HFFc6 (cell line): ENCODE results near the gene FPR1. TPM values are rescaled to one million over a fixed set of nuclear protein-coding genes. Genes with fewer than 3 reads are reported as not detected.

Experiments
- DNase-seq: peaks from one replicate; pipeline ENCODE4 v3.0.0-alpha.2; 2018
- H3K27ac Mint-ChIP-seq: 2 replicates; pipeline ENCODE4 v1.8.0; 2020; ENCODE audit warnings: mild to moderate bottlenecking, mixed read lengths
- H3K27me3 Mint-ChIP-seq: 2 replicates; pipeline ENCODE4 v1.8.0; 2021; ENCODE audit warnings: mild to moderate bottlenecking, moderate library complexity, mixed read lengths; ENCODE audit not compliant: insufficient read depth
- H3K36me3 Mint-ChIP-seq: 2 replicates; pipeline ENCODE4 v1.8.0; 2021; ENCODE audit warnings: low read depth, mixed read lengths
- H3K4me1 Mint-ChIP-seq: 2 replicates; pipeline ENCODE4 v1.8.0; 2020; ENCODE audit warnings: low read depth, mixed read lengths
- H3K4me3 Mint-ChIP-seq: 2 replicates; pipeline ENCODE4 v1.8.0; 2020; ENCODE audit warnings: mild to moderate bottlenecking, moderate library complexity, mixed read lengths
- H3K9me3 Mint-ChIP-seq: 2 replicates; pipeline ENCODE4 v1.8.0; 2020; ENCODE audit warnings: mild to moderate bottlenecking, mixed read lengths
- total RNA-seq, 6 experiments: library from RNA; stranded (reverse); fragmentation: NEBNext Ultra II Directional; extraction: Animal tissue kit (Norgen Biotek cat#: 25700); gene quantifications; 2 replicates in 1 of 6; 3 replicates in 5 of 6; pipeline ENCODE4 v1.2.3, GENCODE V29; 2021
- TF ChIP-seq, protein P1 (sequence below): fragments of 200-600 bp; sonication (generic); IDR thresholded peaks from 2 replicates; pipeline ENCODE4 v1.5.0; 2021; ENCODE audit warnings: antibody characterized with exemption, mild to moderate bottlenecking

FPR1 gene
- total RNA-seq, 6 experiments from 2014 or later = 0.26 to 0.53 (median 0.34) TPM; not detected in 1

DNA sequence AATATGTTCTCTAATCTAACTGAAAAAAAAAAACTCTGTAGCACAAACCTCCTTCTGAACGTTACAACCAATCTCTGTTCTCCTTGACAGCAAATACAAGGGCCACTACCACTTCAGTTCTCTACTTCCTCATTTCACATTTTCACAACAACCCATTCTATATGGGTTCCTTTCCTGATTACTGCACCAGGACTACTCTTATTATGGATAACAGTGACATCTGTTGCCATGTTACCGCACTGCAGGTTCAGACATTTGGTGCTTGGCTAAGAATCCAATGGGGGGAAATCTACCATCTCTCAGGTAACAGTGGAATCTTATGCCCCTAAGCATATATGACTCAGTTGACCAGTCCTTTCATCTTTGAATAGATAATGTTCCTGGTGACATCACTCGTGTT lies 31.7 kb upstream of the FPR1 start:
- 0 out of 2 replicates have a peak, but pooled peaks cover 3% of the 10 kb centered on the region for H3K9me3 Mint-ChIP-seq
- no peak overlapping the region for H3K27ac Mint-ChIP-seq
- no peaks in the 10 kb centered on the region for H3K36me3 Mint-ChIP-seq
- H3K27me3 Mint-ChIP-seq = peaks cover 7% of the 10 kb centered on the region
- peaks cover 16% of the 10 kb centered on the region; the same call in 1 of the 2 replicates for H3K4me1 Mint-ChIP-seq
- no peak for DNase-seq
- TF ChIP-seq, protein P1, sequence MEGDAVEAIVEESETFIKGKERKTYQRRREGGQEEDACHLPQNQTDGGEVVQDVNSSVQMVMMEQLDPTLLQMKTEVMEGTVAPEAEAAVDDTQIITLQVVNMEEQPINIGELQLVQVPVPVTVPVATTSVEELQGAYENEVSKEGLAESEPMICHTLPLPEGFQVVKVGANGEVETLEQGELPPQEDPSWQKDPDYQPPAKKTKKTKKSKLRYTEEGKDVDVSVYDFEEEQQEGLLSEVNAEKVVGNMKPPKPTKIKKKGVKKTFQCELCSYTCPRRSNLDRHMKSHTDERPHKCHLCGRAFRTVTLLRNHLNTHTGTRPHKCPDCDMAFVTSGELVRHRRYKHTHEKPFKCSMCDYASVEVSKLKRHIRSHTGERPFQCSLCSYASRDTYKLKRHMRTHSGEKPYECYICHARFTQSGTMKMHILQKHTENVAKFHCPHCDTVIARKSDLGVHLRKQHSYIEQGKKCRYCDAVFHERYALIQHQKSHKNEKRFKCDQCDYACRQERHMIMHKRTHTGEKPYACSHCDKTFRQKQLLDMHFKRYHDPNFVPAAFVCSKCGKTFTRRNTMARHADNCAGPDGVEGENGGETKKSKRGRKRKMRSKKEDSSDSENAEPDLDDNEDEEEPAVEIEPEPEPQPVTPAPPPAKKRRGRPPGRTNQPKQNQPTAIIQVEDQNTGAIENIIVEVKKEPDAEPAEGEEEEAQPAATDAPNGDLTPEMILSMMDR = peak; percentile 55
- no peak overlapping the region for H3K4me3 Mint-ChIP-seq

DNA sequence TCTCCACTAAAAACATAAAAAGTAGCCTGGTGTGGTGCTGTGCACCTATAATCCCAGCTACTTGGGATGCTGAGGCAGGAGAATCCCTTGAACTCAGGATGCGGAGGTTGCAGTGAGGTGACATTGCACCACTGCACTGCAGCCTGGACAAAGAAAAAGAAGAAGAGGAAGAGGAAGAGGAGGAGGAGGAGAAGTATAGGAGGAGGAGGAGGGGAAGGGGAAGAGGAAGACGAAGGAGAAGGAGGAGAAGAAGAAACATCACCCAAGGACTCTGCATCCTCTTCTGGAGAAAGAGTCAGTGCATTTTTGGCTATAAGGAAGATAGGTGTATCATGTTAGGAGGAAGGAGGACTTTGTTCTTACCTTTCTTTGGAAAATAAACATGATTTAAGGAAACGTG lies 30.3 kb upstream of the FPR1 start:
- Mint-ChIP-seq H3K36me3 (no peaks in the 10 kb centered on the region), H3K27me3 (peaks cover 7% of the 10 kb centered on the region), H3K9me3 (no peaks in the 10 kb centered on the region), H3K4me3 (no peak overlapping the region), H3K4me1 (peaks cover 18% of the 10 kb centered on the region), H3K27ac (no peak overlapping the region)
- DNase-seq = no peak
- TF ChIP-seq, protein P1 = no peak

DNA sequence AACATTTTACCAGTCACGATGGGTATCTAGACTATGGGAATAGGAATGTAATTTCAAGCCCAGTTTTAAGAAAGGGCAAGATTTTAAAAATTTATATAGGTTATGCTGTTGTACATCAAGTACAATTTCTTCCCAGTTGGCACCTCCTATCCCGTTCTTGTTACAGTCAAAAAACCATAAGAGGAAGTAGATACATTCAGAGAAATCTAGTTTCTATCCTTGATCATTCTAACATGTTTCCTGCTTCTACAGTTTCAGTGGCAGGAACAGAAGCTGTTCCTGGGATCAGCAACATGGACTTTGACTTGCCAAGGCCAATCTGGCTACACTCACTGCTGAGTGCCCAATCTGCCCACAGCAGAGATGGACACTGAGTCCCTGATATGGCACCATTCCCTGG lies 28.6 kb upstream of the FPR1 start:
- Mint-ChIP-seq H3K36me3 (no peaks in the 10 kb centered on the region), H3K9me3 (no peaks in the 10 kb centered on the region), H3K4me3 (no peak overlapping the region), H3K4me1 (peaks cover 12% of the 10 kb centered on the region), H3K27ac (no peak overlapping the region), H3K27me3 (peaks cover 7% of the 10 kb centered on the region)
- DNase-seq = no peak
- TF ChIP-seq, protein P1 = no peak

DNA sequence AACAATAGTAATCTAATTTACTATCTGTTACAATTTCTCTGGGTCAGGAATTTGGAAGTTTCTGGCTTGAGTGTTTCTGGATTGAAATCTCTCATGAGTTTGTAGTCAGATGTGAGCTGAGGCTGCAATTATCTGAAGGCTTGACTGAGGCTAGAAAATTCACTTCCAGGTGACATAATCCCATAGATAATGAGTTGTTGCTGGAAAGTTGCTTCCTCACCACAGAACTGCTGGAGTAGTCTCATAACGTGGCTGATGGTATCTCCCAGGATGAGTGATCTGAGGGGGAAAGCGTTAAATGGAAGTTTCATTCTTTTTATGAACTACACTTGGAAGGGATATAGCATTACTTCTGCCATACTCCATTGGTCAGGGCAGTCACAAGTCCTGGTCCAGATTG lies 28.0 kb upstream of the FPR1 start:
- no peaks in the 10 kb centered on the region for H3K9me3 Mint-ChIP-seq
- no peak overlapping the region for H3K4me3 Mint-ChIP-seq
- peaks cover 7% of the 10 kb centered on the region for H3K27me3 Mint-ChIP-seq
- no peak for DNase-seq
- H3K27ac Mint-ChIP-seq = no peak overlapping the region
- peaks cover 12% of the 10 kb centered on the region for H3K4me1 Mint-ChIP-seq
- no peaks in the 10 kb centered on the region for H3K36me3 Mint-ChIP-seq
- TF ChIP-seq, protein P1 = no peak

DNA sequence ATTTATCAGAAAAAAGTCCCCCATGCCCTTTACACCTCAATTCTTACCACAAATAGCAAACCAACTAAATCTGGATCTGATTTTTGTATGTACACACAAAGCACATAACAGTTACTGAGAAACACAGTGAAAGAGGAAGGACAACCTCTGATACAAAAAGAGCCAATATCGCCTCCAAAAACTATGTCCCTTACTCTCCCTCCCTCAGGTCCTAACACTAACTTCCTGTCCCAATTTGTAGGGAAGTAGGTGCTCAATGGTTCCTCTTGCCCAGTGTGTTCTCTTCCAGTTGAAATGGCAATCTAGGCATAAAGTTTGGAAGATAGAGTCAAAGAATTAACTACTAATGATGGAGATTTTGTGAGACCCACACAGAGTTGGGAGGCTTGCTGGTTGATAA lies 27.5 kb upstream of the FPR1 start:
- Mint-ChIP-seq H3K27me3 (peaks cover 7% of the 10 kb centered on the region), H3K4me3 (no peak overlapping the region), H3K9me3 (no peaks in the 10 kb centered on the region), H3K36me3 (no peaks in the 10 kb centered on the region), H3K27ac (no peak overlapping the region), H3K4me1 (peaks cover 12% of the 10 kb centered on the region)
- TF ChIP-seq, protein P1 = no peak
- DNase-seq = no peak
